GM23338 (cell line): ENCODE measurements around the gene TBX18. TPM values are rescaled to one million over a fixed set of nuclear protein-coding genes. Genes with fewer than 3 reads are reported as not detected.

Experiments
- ATAC-seq: fragments of 200-7000 bp; cut with Tn5 transposase; 3 replicates; pipeline ENCODE4 v1.9.1; 2020
- DNase-seq: peaks from one replicate; pipeline ENCODE4 v3.0.0-alpha.2; 2015; ENCODE audit warnings: low spot score
- H2AFZ ChIP-seq: fragments of 200-600 bp; sonication (generic); 2 replicates; pipeline ENCODE4 v1.8.0; 2016; ENCODE audit warnings: antibody characterized with exemption, mild to moderate bottlenecking, moderate library complexity
- H3F3A ChIP-seq: fragments of 200-600 bp; sonication (generic); replicated peaks from 2 replicates; pipeline ENCODE4 v1.8.0; 2017; ENCODE audit warnings: antibody characterized with exemption, mixed run types, low read depth
- H3K27ac ChIP-seq: fragments of 200-600 bp; sonication (generic); 2 replicates; pipeline ENCODE4 v1.6.1; 2016; ENCODE audit warnings: low read depth
- H3K27me3 ChIP-seq: fragments of 200-600 bp; sonication (generic); 2 replicates; pipeline ENCODE4 v1.8.0; 2016; ENCODE audit warnings: mild to moderate bottlenecking, mixed run types, moderate library complexity; ENCODE audit not compliant: insufficient read depth
- H3K36me3 ChIP-seq: fragments of 200-600 bp; sonication (generic); 2 replicates; pipeline ENCODE4 v1.8.0; 2016; ENCODE audit warnings: mild to moderate bottlenecking; ENCODE audit not compliant: insufficient read depth
- H3K4me1 ChIP-seq: fragments of 200-600 bp; sonication (generic); 2 replicates; pipeline ENCODE4 v1.8.0; 2016; ENCODE audit warnings: mild to moderate bottlenecking, moderate library complexity; ENCODE audit not compliant: insufficient read depth
- H3K4me2 ChIP-seq: fragments of 200-600 bp; sonication (generic); 2 replicates; pipeline ENCODE4 v1.7.1; 2017; ENCODE audit warnings: mixed run types
- H3K4me3 ChIP-seq: fragments of 200-600 bp; sonication (generic); 2 replicates; pipeline ENCODE4 v1.6.1; 2016; ENCODE audit warnings: mixed run types
- H3K79me2 ChIP-seq: fragments of 200-600 bp; sonication (generic); replicated peaks from 2 replicates; pipeline ENCODE4 v1.8.0; 2017; ENCODE audit warnings: mild to moderate bottlenecking; ENCODE audit not compliant: insufficient read depth
- H3K9me2 ChIP-seq: fragments of 200-600 bp; sonication (generic); 2 replicates; pipeline ENCODE4 v1.8.0; 2017; ENCODE audit not compliant: insufficient read depth
- H4K20me1 ChIP-seq: fragments of 200-600 bp; sonication (generic); replicated peaks from 2 replicates; pipeline ENCODE4 v1.8.0; 2017; ENCODE audit warnings: mild to moderate bottlenecking; ENCODE audit not compliant: insufficient read depth
- H3K27ac Mint-ChIP-seq: 2 replicates; pipeline ENCODE4 v1.8.0; 2020; ENCODE audit warnings: inconsistent platforms, mild to moderate bottlenecking, moderate library complexity, mixed read lengths
- H3K27me3 Mint-ChIP-seq: 3 replicates; pipeline ENCODE4 v1.8.0; 2022; ENCODE audit warnings: low read depth, mild to moderate bottlenecking, moderate library complexity, mixed read lengths, inconsistent platforms; ENCODE audit not compliant: insufficient read depth, poor library complexity
- H3K36me3 Mint-ChIP-seq: 3 replicates; pipeline ENCODE4 v1.8.0; 2021; ENCODE audit warnings: low read depth, mild to moderate bottlenecking, inconsistent platforms, moderate library complexity, mixed read lengths
- H3K4me1 Mint-ChIP-seq: 3 replicates; pipeline ENCODE4 v1.8.0; 2020; ENCODE audit warnings: mild to moderate bottlenecking, inconsistent platforms, mixed read lengths
- H3K4me3 Mint-ChIP-seq: 3 replicates; pipeline ENCODE4 v1.8.0; 2021; ENCODE audit warnings: moderate library complexity, mild to moderate bottlenecking, inconsistent platforms, mixed read lengths
- H3K9me3 Mint-ChIP-seq: 3 replicates; pipeline ENCODE4 v1.8.0; 2020; ENCODE audit warnings: moderate library complexity, mild to moderate bottlenecking, inconsistent platforms, mixed read lengths
- polyA plus RNA-seq: library from polyadenylated mRNA; unstranded; fragments of >200 nt; fragmentation: Nextera tagmentation; extraction: Ambion mirVana; gene quantifications from 2 replicates; pipeline ENCODE4 v1.2.1, GENCODE V29; 2016
- total RNA-seq: library from RNA; depleted of rRNA; stranded (reverse); fragments of >200 nt; shearing (Covaris generic); gene quantifications from 2 replicates; pipeline ENCODE4 v1.2.3, GENCODE V29; 2014
- TF ChIP-seq, protein P1 (sequence below): fragments of 250-450 bp; sonication (Bioruptor Pico); IDR thresholded peaks from 2 replicates; pipeline ENCODE4 v1.5.0; 2020; ENCODE audit warnings: mild to moderate bottlenecking, moderate library complexity
- TF ChIP-seq, protein P2 (sequence below), 2 experiments: fragments of 200-600 bp in 1 of 2; sonication (generic) in 1 of 2; conservative IDR thresholded peaks; 2 replicates each; pipeline versions ENCODE4 v1.5.1 to v1.6.1; 2016 to 2017; ENCODE audit warnings: antibody characterized with exemption in 2 of 2, low read depth in 2 of 2, mild to moderate bottlenecking in 2 of 2, moderate library complexity in 1 of 2

The TBX18 gene
- total and polyA plus RNA-seq, 2 experiments from 2014 or later = 0.03 TPM; not detected in 1

DNA sequence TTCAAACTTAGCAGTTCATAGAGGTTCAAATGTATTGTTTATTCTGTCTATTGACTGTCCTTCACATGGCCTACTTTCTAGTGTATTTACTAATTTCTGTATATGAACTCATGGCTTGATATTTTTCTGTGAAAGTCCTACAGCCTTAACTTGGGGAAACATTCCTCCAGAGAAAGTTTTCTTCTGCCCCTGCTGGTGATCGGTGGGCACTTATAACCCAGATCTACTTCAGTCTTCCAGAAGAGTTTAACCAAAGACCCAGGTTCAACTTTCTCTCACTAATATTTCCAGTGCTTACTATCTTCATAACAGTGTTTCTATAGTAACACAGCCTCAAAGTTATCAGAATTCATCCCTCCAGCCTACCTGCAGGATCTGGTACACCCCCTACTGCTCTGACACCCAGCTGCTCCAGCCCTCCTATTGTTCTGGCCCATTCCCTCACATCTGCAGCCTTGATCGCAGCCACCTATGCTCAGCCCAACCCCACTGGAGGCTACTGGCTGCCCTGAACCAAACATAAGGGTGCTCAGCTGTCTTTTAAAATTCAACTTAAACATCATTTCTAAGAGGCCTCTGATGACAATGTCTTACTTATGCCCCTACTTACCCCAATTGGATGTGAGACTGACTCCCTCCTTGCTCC lies 72.3 kb downstream of the TBX18 start:
- H3K27ac Mint-ChIP-seq = no peak overlapping the region
- Histone ChIP-seq H2AFZ (no peak overlapping the region), H3K27me3 (no peaks in the 10 kb centered on the region), H3K4me2 (no peak overlapping the region), H3F3A (no peaks in the 10 kb centered on the region), H3K4me1 (no peaks in the 10 kb centered on the region), H4K20me1 (no peaks in the 10 kb centered on the region), H3K4me3 (no peak overlapping the region), H3K9me2 (no peaks in the 10 kb centered on the region), H3K79me2 (no peaks in the 10 kb centered on the region), H3K27ac (no peak overlapping the region), H3K36me3 (no peaks in the 10 kb centered on the region)
- H3K4me3 Mint-ChIP-seq = no peak overlapping the region
- no peaks in the 10 kb centered on the region for H3K36me3 Mint-ChIP-seq
- H3K4me1 Mint-ChIP-seq = no peaks in the 10 kb centered on the region
- DNase-seq = peak; percentile 36
- ATAC-seq = peak; percentile 55
- H3K9me3 Mint-ChIP-seq = no peaks in the 10 kb centered on the region
- peaks cover 2% of the 10 kb centered on the region for H3K27me3 Mint-ChIP-seq
- TF ChIP-seq, protein P1, sequence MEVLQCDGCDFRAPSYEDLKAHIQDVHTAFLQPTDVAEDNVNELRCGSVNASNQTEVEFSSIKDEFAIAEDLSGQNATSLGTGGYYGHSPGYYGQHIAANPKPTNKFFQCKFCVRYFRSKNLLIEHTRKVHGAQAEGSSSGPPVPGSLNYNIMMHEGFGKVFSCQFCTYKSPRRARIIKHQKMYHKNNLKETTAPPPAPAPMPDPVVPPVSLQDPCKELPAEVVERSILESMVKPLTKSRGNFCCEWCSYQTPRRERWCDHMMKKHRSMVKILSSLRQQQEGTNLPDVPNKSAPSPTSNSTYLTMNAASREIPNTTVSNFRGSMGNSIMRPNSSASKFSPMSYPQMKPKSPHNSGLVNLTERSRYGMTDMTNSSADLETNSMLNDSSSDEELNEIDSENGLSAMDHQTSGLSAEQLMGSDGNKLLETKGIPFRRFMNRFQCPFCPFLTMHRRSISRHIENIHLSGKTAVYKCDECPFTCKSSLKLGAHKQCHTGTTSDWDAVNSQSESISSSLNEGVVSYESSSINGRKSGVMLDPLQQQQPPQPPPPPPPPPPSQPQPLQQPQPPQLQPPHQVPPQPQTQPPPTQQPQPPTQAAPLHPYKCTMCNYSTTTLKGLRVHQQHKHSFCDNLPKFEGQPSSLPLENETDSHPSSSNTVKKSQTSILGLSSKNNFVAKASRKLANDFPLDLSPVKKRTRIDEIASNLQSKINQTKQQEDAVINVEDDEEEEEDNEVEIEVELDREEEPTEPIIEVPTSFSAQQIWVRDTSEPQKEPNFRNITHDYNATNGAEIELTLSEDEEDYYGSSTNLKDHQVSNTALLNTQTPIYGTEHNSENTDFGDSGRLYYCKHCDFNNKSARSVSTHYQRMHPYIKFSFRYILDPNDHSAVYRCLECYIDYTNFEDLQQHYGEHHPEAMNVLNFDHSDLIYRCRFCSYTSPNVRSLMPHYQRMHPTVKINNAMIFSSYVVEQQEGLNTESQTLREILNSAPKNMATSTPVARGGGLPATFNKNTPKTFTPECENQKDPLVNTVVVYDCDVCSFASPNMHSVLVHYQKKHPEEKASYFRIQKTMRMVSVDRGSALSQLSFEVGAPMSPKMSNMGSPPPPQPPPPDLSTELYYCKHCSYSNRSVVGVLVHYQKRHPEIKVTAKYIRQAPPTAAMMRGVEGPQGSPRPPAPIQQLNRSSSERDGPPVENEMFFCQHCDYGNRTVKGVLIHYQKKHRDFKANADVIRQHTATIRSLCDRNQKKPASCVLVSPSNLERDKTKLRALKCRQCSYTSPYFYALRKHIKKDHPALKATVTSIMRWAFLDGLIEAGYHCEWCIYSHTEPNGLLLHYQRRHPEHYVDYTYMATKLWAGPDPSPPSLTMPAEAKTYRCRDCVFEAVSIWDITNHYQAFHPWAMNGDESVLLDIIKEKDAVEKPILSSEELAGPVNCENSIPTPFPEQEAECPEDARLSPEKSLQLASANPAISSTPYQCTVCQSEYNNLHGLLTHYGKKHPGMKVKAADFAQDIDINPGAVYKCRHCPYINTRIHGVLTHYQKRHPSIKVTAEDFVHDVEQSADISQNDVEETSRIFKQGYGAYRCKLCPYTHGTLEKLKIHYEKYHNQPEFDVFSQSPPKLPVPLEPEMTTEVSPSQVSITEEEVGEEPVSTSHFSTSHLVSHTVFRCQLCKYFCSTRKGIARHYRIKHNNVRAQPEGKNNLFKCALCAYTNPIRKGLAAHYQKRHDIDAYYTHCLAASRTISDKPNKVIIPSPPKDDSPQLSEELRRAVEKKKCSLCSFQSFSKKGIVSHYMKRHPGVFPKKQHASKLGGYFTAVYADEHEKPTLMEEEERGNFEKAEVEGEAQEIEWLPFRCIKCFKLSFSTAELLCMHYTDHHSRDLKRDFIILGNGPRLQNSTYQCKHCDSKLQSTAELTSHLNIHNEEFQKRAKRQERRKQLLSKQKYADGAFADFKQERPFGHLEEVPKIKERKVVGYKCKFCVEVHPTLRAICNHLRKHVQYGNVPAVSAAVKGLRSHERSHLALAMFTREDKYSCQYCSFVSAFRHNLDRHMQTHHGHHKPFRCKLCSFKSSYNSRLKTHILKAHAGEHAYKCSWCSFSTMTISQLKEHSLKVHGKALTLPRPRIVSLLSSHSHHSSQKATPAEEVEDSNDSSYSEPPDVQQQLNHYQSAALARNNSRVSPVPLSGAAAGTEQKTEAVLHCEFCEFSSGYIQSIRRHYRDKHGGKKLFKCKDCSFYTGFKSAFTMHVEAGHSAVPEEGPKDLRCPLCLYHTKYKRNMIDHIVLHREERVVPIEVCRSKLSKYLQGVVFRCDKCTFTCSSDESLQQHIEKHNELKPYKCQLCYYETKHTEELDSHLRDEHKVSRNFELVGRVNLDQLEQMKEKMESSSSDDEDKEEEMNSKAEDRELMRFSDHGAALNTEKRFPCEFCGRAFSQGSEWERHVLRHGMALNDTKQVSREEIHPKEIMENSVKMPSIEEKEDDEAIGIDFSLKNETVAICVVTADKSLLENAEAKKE (CRISPR knock-in tag) = no peak
- TF ChIP-seq, protein P2, sequence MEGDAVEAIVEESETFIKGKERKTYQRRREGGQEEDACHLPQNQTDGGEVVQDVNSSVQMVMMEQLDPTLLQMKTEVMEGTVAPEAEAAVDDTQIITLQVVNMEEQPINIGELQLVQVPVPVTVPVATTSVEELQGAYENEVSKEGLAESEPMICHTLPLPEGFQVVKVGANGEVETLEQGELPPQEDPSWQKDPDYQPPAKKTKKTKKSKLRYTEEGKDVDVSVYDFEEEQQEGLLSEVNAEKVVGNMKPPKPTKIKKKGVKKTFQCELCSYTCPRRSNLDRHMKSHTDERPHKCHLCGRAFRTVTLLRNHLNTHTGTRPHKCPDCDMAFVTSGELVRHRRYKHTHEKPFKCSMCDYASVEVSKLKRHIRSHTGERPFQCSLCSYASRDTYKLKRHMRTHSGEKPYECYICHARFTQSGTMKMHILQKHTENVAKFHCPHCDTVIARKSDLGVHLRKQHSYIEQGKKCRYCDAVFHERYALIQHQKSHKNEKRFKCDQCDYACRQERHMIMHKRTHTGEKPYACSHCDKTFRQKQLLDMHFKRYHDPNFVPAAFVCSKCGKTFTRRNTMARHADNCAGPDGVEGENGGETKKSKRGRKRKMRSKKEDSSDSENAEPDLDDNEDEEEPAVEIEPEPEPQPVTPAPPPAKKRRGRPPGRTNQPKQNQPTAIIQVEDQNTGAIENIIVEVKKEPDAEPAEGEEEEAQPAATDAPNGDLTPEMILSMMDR (conservative IDR thresholded peaks at IDR 0.05; ENCODE audit: low read depth in 2 of 2) = peak; percentile 13 to 42; a peak in 2 of 4 replicates
